Gastrocnemius medialis (tissue), 4 donors: ENCODE data around the gene MAP3K15.

ENCODE experiments used
- POLR2A ChIP-seq, 2 donors: fragments of 450-650 bp; IDR thresholded peaks; one replicate each; pipeline ENCODE4 v1.6.1; 2017; ENCODE audit warnings: antibody characterized with exemption in 2 of 2, mild to moderate bottlenecking in 2 of 2, moderate library complexity in 2 of 2
- TF ChIP-seq, protein P1 (sequence below), 5 experiments: fragments of 450-650 bp in 3 of 5; fragments of 200-600 bp in 2 of 5; sonication (generic) in 2 of 5; IDR thresholded peaks in 4 of 5; conservative IDR thresholded peaks in 1 of 5; 1 replicate in 4 of 5; 2 replicates in 1 of 5; pipeline ENCODE4 v1.5.1; 2016 to 2019; ENCODE audit warnings: antibody characterized with exemption in 5 of 5, mild to moderate bottlenecking in 3 of 5, moderate library complexity in 3 of 5

DNA sequence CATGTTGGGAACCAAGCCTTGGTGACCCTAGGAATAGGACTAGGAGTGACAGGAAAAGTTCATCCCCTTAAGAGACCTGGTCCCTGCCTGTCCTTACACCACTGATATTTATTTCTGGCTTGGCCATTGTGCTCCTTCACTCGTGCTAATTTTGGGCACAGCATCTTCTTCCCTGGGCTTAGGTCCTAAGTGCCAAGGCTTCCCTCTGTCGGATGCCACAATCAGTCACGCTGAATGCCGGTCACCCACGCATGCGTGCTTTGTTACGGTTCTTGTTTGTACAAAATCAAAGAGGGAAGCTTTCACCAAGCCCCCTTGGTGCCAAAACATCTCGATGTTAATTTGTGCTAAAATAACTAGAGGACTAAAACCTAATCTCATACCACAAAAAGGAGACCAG lies 17.4 kb upstream of the MAP3K15 start:
- TF ChIP-seq, protein P1, sequence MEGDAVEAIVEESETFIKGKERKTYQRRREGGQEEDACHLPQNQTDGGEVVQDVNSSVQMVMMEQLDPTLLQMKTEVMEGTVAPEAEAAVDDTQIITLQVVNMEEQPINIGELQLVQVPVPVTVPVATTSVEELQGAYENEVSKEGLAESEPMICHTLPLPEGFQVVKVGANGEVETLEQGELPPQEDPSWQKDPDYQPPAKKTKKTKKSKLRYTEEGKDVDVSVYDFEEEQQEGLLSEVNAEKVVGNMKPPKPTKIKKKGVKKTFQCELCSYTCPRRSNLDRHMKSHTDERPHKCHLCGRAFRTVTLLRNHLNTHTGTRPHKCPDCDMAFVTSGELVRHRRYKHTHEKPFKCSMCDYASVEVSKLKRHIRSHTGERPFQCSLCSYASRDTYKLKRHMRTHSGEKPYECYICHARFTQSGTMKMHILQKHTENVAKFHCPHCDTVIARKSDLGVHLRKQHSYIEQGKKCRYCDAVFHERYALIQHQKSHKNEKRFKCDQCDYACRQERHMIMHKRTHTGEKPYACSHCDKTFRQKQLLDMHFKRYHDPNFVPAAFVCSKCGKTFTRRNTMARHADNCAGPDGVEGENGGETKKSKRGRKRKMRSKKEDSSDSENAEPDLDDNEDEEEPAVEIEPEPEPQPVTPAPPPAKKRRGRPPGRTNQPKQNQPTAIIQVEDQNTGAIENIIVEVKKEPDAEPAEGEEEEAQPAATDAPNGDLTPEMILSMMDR (IDR thresholded peaks at IDR 0.05 in 4 of 5, conservative IDR thresholded peaks at IDR 0.05 in 1 of 5) = no peak
- no peak for TF ChIP-seq POLR2A (IDR thresholded peaks at IDR 0.05)
